HEK293 (cell line): ENCODE measurements around the gene MEGF8.

ENCODE experiments used
- SCRT1 ChIP-seq: fragments of 450-650 bp; formaldehyde crosslinking; IDR thresholded peaks from 2 replicates; pipeline ENCODE4 v1.5.1; 2016; ENCODE audit warnings: missing biosample characterization, missing genetic modification characterization, borderline replicate concordance
- SP3 ChIP-seq: fragments of 450-650 bp; formaldehyde crosslinking; IDR thresholded peaks from 2 replicates; pipeline ENCODE4 v1.5.1; 2016; ENCODE audit warnings: missing biosample characterization, missing genetic modification characterization
- ZBTB7A ChIP-seq: fragments of 450-650 bp; formaldehyde crosslinking; IDR thresholded peaks from 2 replicates; pipeline ENCODE4 v1.5.1; 2016; ENCODE audit warnings: low read depth, missing biosample characterization, missing genetic modification characterization
- ZEB2 ChIP-seq: fragments of 450-650 bp; formaldehyde crosslinking; IDR thresholded peaks from 2 replicates; pipeline ENCODE4 v1.5.1; 2016; ENCODE audit warnings: missing biosample characterization, missing genetic modification characterization
- ZNF174 ChIP-seq: fragments of 450-650 bp; formaldehyde crosslinking; IDR thresholded peaks from 2 replicates; pipeline ENCODE4 v1.5.0; 2017; ENCODE audit warnings: missing biosample characterization, mild to moderate bottlenecking, missing genetic modification characterization
- ZNF266 ChIP-seq: fragments of 450-650 bp; formaldehyde crosslinking; IDR thresholded peaks from 2 replicates; pipeline ENCODE4 v1.5.1; 2016; ENCODE audit warnings: missing biosample characterization, missing genetic modification characterization, low read depth
- ZNF302 ChIP-seq: fragments of 450-650 bp; formaldehyde crosslinking; IDR thresholded peaks from 2 replicates; pipeline ENCODE4 v1.5.1; 2016; ENCODE audit warnings: missing biosample characterization, missing genetic modification characterization, low read depth
- ZNF48 ChIP-seq: fragments of 450-650 bp; formaldehyde crosslinking; IDR thresholded peaks from 2 replicates; pipeline ENCODE4 v1.5.1; 2016; ENCODE audit warnings: missing biosample characterization, missing genetic modification characterization
- ZNF514 ChIP-seq: fragments of 450-650 bp; formaldehyde crosslinking; IDR thresholded peaks from 2 replicates; pipeline ENCODE4 v1.5.1; 2016; ENCODE audit warnings: missing biosample characterization, missing genetic modification characterization
- ZNF549 ChIP-seq: fragments of 450-650 bp; IDR thresholded peaks from 2 replicates; pipeline ENCODE4 v1.5.1; 2018; ENCODE audit warnings: missing biosample characterization, missing genetic modification characterization, mild to moderate bottlenecking, inconsistent platforms, moderate library complexity
- ZNF571 ChIP-seq: fragments of 450-650 bp; formaldehyde crosslinking; IDR thresholded peaks from 2 replicates; pipeline ENCODE4 v1.5.0; 2017; ENCODE audit warnings: missing biosample characterization, missing genetic modification characterization
- ZNF701 ChIP-seq: fragments of 450-650 bp; formaldehyde crosslinking; IDR thresholded peaks from 2 replicates; pipeline ENCODE4 v1.5.1; 2016; ENCODE audit warnings: missing biosample characterization, missing genetic modification characterization
- TF ChIP-seq, protein P1 (sequence below): fragments of 450-650 bp; formaldehyde crosslinking; conservative IDR thresholded peaks from 2 replicates; pipeline ENCODE4 v1.5.1; 2016; ENCODE audit warnings: low read depth, missing biosample characterization, missing genetic modification characterization
- TF ChIP-seq, protein P2 (sequence below): fragments of 450-650 bp; formaldehyde crosslinking; IDR thresholded peaks from 2 replicates; pipeline ENCODE4 v1.5.1; 2016; ENCODE audit warnings: missing biosample characterization, missing genetic modification characterization
- TF ChIP-seq, protein P3 (sequence below): fragments of 450-650 bp; formaldehyde crosslinking; IDR thresholded peaks from 2 replicates; pipeline ENCODE4 v1.5.1; 2016; ENCODE audit warnings: missing biosample characterization, missing genetic modification characterization
- TF ChIP-seq, protein P4 (sequence below): fragments of 450-650 bp; formaldehyde crosslinking; IDR thresholded peaks from 2 replicates; pipeline ENCODE4 v1.5.1; 2016; ENCODE audit warnings: missing biosample characterization, missing genetic modification characterization
- TF ChIP-seq, protein P5 (sequence below): fragments of 450-650 bp; formaldehyde crosslinking; IDR thresholded peaks from 2 replicates; pipeline ENCODE4 v1.5.1; 2016; ENCODE audit warnings: missing biosample characterization, missing genetic modification characterization
- TF ChIP-seq, protein P6 (sequence below): fragments of 450-650 bp; formaldehyde crosslinking; IDR thresholded peaks from 2 replicates; pipeline ENCODE4 v1.5.1; 2017; ENCODE audit warnings: missing biosample characterization, missing genetic modification characterization
- TF ChIP-seq, protein P7 (sequence below): fragments of 450-650 bp; formaldehyde crosslinking; IDR thresholded peaks from 2 replicates; pipeline ENCODE4 v1.5.1; 2017; ENCODE audit warnings: missing biosample characterization, missing genetic modification characterization
- TF ChIP-seq, protein P8 (sequence below): fragments of 450-650 bp; formaldehyde crosslinking; IDR thresholded peaks from 2 replicates; pipeline ENCODE4 v1.5.1; 2016; ENCODE audit warnings: missing biosample characterization, missing genetic modification characterization

Gene MEGF8

DNA sequence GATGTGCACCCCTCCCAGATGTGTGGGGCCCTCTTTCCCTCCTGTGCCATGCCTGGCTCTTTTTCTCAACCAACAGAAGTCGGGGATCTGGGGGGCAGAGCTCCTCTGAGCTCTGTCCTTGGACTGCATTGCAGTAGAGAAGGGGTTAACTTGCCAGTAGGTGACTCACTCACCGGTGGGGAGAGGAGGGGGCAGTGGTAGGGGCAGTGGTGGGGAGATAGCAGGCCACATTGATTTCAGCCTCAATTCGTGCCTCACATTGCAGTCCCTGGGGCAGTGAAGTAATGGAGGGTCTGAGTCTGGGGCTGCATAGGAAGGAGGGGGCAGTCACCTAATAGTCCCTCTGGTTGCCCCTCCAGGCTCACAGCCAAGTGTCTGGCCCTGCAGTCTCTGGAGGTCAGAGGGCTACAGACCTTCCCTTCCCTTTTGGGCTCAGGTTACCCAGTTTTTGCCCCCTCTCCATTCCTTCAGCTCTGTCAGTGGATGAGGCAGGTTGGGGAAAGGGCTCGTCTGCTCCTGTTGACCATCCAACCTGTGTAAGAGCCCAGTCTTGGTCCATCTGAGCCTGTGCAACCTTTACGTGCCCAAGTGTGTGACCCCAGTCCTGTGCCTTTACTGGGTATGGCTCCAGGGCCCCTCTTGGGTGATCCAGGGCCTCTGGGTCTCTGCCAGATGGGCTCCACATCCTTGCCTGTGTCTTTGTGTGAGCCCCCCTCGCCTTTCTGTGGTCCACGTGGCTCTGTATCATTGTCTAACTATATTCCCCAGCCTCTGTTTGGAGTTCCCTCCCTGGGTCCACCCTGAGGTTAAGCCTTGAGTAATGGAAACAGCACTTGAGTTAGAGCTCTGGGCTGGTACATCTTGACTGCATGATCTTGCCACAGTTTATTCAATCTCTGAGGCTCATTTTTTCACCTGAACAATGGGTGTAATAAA lies 43.3 kb upstream of the MEGF8 start (continued):
- TF ChIP-seq, protein P1, sequence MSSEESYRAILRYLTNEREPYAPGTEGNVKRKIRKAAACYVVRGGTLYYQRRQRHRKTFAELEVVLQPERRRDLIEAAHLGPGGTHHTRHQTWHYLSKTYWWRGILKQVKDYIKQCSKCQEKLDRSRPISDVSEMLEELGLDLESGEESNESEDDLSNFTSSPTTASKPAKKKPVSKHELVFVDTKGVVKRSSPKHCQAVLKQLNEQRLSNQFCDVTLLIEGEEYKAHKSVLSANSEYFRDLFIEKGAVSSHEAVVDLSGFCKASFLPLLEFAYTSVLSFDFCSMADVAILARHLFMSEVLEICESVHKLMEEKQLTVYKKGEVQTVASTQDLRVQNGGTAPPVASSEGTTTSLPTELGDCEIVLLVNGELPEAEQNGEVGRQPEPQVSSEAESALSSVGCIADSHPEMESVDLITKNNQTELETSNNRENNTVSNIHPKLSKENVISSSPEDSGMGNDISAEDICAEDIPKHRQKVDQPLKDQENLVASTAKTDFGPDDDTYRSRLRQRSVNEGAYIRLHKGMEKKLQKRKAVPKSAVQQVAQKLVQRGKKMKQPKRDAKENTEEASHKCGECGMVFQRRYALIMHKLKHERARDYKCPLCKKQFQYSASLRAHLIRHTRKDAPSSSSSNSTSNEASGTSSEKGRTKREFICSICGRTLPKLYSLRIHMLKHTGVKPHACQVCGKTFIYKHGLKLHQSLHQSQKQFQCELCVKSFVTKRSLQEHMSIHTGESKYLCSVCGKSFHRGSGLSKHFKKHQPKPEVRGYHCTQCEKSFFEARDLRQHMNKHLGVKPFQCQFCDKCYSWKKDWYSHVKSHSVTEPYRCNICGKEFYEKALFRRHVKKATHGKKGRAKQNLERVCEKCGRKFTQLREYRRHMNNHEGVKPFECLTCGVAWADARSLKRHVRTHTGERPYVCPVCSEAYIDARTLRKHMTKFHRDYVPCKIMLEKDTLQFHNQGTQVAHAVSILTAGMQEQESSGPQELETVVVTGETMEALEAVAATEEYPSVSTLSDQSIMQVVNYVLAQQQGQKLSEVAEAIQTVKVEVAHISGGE, result no peak
- TF ChIP-seq ZNF266 (tag by site-specific recombination) (no peak), ZEB2 (tag by site-specific recombination) (peak; percentile 86), ZNF174 (tag by site-specific recombination) (no peak), ZNF701 (tag by site-specific recombination) (no peak), SP3 (no peak), ZNF302 (tag by site-specific recombination) (no peak), ZNF48 (tag by site-specific recombination) (no peak), ZNF514 (tag by site-specific recombination) (no peak), ZBTB7A (tag by site-specific recombination) (no peak), SCRT1 (no peak), ZNF549 (tag by site-specific recombination) (no peak), ZNF571 (tag by site-specific recombination) (no peak)
- TF ChIP-seq, protein P2, sequence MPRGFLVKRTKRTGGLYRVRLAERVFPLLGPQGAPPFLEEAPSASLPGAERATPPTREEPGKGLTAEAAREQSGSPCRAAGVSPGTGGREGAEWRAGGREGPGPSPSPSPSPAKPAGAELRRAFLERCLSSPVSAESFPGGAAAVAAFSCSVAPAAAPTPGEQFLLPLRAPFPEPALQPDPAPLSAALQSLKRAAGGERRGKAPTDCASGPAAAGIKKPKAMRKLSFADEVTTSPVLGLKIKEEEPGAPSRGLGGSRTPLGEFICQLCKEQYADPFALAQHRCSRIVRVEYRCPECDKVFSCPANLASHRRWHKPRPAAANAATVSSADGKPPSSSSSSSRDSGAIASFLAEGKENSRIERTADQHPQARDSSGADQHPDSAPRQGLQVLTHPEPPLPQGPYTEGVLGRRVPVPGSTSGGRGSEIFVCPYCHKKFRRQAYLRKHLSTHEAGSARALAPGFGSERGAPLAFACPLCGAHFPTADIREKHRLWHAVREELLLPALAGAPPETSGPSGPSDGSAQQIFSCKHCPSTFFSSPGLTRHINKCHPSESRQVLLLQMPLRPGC (tag by site-specific recombination), result no peak
- TF ChIP-seq, protein P3, sequence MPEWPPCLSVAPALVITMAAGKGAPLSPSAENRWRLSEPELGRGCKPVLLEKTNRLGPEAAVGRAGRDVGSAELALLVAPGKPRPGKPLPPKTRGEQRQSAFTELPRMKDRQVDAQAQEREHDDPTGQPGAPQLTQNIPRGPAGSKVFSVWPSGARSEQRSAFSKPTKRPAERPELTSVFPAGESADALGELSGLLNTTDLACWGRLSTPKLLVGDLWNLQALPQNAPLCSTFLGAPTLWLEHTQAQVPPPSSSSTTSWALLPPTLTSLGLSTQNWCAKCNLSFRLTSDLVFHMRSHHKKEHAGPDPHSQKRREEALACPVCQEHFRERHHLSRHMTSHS, result no peak
- TF ChIP-seq, protein P4, sequence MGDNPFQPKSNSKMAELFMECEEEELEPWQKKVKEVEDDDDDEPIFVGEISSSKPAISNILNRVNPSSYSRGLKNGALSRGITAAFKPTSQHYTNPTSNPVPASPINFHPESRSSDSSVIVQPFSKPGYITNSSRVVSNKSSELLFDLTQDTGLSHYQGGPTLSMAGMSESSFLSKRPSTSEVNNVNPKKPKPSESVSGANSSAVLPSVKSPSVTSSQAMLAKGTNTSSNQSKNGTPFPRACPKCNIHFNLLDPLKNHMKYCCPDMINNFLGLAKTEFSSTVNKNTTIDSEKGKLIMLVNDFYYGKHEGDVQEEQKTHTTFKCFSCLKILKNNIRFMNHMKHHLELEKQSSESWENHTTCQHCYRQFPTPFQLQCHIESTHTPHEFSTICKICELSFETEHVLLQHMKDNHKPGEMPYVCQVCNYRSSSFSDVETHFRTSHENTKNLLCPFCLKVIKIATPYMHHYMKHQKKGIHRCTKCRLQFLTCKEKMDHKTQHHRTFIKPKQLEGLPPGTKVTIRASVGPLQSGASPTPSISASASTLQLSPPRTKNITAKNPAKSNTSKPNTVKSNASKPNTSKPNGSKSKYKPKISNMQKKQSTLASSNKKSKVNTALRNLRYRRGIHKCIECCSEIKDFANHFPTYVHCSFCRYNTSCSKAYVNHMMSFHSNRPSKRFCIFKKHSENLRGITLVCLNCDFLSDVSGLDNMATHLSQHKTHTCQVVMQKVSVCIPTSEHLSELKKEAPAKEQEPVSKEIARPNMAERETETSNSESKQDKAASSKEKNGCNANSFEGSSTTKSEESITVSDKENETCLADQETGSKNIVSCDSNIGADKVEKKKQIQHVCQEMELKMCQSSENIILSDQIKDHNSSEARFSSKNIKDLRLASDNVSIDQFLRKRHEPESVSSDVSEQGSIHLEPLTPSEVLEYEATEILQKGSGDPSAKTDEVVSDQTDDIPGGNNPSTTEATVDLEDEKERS (tag by site-specific recombination), result no peak
- TF ChIP-seq, protein P5, sequence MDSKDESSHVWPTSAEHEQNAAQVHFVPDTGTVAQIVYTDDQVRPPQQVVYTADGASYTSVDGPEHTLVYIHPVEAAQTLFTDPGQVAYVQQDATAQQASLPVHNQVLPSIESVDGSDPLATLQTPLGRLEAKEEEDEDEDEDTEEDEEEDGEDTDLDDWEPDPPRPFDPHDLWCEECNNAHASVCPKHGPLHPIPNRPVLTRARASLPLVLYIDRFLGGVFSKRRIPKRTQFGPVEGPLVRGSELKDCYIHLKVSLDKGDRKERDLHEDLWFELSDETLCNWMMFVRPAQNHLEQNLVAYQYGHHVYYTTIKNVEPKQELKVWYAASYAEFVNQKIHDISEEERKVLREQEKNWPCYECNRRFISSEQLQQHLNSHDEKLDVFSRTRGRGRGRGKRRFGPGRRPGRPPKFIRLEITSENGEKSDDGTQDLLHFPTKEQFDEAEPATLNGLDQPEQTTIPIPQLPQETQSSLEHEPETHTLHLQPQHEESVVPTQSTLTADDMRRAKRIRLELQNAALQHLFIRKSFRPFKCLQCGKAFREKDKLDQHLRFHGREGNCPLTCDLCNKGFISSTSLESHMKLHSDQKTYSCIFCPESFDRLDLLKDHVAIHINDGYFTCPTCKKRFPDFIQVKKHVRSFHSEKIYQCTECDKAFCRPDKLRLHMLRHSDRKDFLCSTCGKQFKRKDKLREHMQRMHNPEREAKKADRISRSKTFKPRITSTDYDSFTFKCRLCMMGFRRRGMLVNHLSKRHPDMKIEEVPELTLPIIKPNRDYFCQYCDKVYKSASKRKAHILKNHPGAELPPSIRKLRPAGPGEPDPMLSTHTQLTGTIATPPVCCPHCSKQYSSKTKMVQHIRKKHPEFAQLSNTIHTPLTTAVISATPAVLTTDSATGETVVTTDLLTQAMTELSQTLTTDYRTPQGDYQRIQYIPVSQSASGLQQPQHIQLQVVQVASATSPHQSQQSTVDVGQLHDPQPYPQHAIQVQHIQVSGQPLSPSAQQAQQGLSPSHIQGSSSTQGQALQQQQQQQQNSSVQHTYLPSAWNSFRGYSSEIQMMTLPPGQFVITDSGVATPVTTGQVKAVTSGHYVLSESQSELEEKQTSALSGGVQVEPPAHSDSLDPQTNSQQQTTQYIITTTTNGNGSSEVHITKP (tag by site-specific recombination), result peak; percentile 88
- TF ChIP-seq, protein P6, sequence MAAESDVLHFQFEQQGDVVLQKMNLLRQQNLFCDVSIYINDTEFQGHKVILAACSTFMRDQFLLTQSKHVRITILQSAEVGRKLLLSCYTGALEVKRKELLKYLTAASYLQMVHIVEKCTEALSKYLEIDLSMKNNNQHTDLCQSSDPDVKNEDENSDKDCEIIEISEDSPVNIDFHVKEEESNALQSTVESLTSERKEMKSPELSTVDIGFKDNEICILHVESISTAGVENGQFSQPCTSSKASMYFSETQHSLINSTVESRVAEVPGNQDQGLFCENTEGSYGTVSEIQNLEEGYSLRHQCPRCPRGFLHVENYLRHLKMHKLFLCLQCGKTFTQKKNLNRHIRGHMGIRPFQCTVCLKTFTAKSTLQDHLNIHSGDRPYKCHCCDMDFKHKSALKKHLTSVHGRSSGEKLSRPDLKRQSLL (tag by site-specific recombination), result peak; percentile 42; the same call in 1 of the 2 replicates
- TF ChIP-seq, protein P7, sequence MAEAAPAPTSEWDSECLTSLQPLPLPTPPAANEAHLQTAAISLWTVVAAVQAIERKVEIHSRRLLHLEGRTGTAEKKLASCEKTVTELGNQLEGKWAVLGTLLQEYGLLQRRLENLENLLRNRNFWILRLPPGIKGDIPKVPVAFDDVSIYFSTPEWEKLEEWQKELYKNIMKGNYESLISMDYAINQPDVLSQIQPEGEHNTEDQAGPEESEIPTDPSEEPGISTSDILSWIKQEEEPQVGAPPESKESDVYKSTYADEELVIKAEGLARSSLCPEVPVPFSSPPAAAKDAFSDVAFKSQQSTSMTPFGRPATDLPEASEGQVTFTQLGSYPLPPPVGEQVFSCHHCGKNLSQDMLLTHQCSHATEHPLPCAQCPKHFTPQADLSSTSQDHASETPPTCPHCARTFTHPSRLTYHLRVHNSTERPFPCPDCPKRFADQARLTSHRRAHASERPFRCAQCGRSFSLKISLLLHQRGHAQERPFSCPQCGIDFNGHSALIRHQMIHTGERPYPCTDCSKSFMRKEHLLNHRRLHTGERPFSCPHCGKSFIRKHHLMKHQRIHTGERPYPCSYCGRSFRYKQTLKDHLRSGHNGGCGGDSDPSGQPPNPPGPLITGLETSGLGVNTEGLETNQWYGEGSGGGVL (tag by site-specific recombination), result peak; percentile 98
- TF ChIP-seq, protein P8, sequence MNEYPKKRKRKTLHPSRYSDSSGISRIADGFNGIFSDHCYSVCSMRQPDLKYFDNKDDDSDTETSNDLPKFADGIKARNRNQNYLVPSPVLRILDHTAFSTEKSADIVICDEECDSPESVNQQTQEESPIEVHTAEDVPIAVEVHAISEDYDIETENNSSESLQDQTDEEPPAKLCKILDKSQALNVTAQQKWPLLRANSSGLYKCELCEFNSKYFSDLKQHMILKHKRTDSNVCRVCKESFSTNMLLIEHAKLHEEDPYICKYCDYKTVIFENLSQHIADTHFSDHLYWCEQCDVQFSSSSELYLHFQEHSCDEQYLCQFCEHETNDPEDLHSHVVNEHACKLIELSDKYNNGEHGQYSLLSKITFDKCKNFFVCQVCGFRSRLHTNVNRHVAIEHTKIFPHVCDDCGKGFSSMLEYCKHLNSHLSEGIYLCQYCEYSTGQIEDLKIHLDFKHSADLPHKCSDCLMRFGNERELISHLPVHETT, result 0 out of 2 replicates have a peak, but pooled peaks have one; percentile 44
